ENCODE data around the gene STXBP1.

STXBP1 gene

GRCh38 chr9:127568971-127569885 lies 42.8 kb upstream of the STXBP1 start:
- Histone ChIP-seq H3K9me2 (replicated peaks; ENCODE audit: control insufficient read depth, low read length) (no peaks in the 10 kb centered on the region), H3F3A (ENCODE audit: control insufficient read depth, insufficient read depth) (0 out of 2 replicates have a peak, but pooled peaks cover 3% of the 10 kb centered on the region), H3K4me3 (ENCODE audit: low read length) (peak overlapping the region; percentile 74), H3K36me3 (ENCODE audit: control insufficient read depth, low read length) (no peaks in the 10 kb centered on the region), H3K27me3 (ENCODE audit: control insufficient read depth, low read length) (peaks cover 27% of the 10 kb centered on the region), H3K4me1 (ENCODE audit: control insufficient read depth, low read length) (peaks cover 17% of the 10 kb centered on the region), H3K4me2 (ENCODE audit: low read length) (peak overlapping the region; percentile 87), H3K9me3 (ENCODE audit: control insufficient read depth, insufficient read depth, low read length) (no peaks in the 10 kb centered on the region), H4K20me1 (ENCODE audit: control insufficient read depth, insufficient read depth, low read depth, low read length) (no peaks in the 10 kb centered on the region), H3K27ac (ENCODE audit: low read depth, low read length) (no peak overlapping the region), H3K79me2 (ENCODE audit: control insufficient read depth, low read length) (no peaks in the 10 kb centered on the region)
- no peak for TF ChIP-seq EZH2phosphoT487 (IDR thresholded peaks at IDR 0.05; ENCODE audit: borderline replicate concordance, low read length)
- TF ChIP-seq CTCF (IDR thresholded peaks at IDR 0.05; ENCODE audit: low read depth, low read length, poor library complexity, severe bottlenecking): no peak

GRCh38 chr9:127569886-127570401 lies 42.1 kb upstream of the STXBP1 start:
- H3K9me3 ChIP-seq (ENCODE audit: control insufficient read depth, insufficient read depth, low read length): no peaks in the 10 kb centered on the region
- H3K36me3 ChIP-seq (ENCODE audit: control insufficient read depth, low read length): no peaks in the 10 kb centered on the region
- peaks cover 26% of the 10 kb centered on the region for H3K27me3 ChIP-seq (ENCODE audit: control insufficient read depth, low read length)
- H3K4me1 ChIP-seq (ENCODE audit: control insufficient read depth, low read length): peaks cover 17% of the 10 kb centered on the region
- H3K4me3 ChIP-seq (ENCODE audit: low read length): peak overlapping the region; percentile 74
- H3K79me2 ChIP-seq (ENCODE audit: control insufficient read depth, low read length): no peaks in the 10 kb centered on the region
- H3F3A ChIP-seq (ENCODE audit: control insufficient read depth, insufficient read depth): 0 out of 2 replicates have a peak, but pooled peaks cover 3% of the 10 kb centered on the region
- no peaks in the 10 kb centered on the region for H3K9me2 ChIP-seq (replicated peaks; ENCODE audit: control insufficient read depth, low read length)
- TF ChIP-seq EZH2phosphoT487 (IDR thresholded peaks at IDR 0.05; ENCODE audit: borderline replicate concordance, low read length) (no peak), CTCF (IDR thresholded peaks at IDR 0.05; ENCODE audit: low read depth, low read length, poor library complexity, severe bottlenecking) (no peak)
- H4K20me1 ChIP-seq (ENCODE audit: control insufficient read depth, insufficient read depth, low read depth, low read length): no peaks in the 10 kb centered on the region
- peak overlapping the region; percentile 87 for H3K4me2 ChIP-seq (ENCODE audit: low read length)
- H3K27ac ChIP-seq (ENCODE audit: low read depth, low read length): no peak overlapping the region

- Histone ChIP-seq H3K4me2 (ENCODE audit: low read length) (peak overlapping the region; percentile 87), H3K9me2 (replicated peaks; ENCODE audit: control insufficient read depth, low read length) (no peaks in the 10 kb centered on the region), H3K36me3 (ENCODE audit: control insufficient read depth, low read length) (no peaks in the 10 kb centered on the region), H3K9me3 (ENCODE audit: control insufficient read depth, insufficient read depth, low read length) (no peaks in the 10 kb centered on the region), H3K27ac (ENCODE audit: low read depth, low read length) (no peak overlapping the region), H3K27me3 (ENCODE audit: control insufficient read depth, low read length) (peaks cover 24% of the 10 kb centered on the region), H3K4me3 (ENCODE audit: low read length) (no peak overlapping the region), H4K20me1 (ENCODE audit: control insufficient read depth, insufficient read depth, low read depth, low read length) (no peaks in the 10 kb centered on the region), H3K79me2 (ENCODE audit: control insufficient read depth, low read length) (no peaks in the 10 kb centered on the region), H3F3A (ENCODE audit: control insufficient read depth, insufficient read depth) (0 out of 2 replicates have a peak, but pooled peaks cover 3% of the 10 kb centered on the region), H3K4me1 (ENCODE audit: control insufficient read depth, low read length) (peaks cover 17% of the 10 kb centered on the region)
- TF ChIP-seq CTCF (IDR thresholded peaks at IDR 0.05; ENCODE audit: low read depth, low read length, poor library complexity, severe bottlenecking): no peak
Measured at GRCh38 chr9:127570533-127571111, 41.5 kb upstream of the STXBP1 start.
